ENCODE results near the gene CMSS1.

The CMSS1 gene

DNA sequence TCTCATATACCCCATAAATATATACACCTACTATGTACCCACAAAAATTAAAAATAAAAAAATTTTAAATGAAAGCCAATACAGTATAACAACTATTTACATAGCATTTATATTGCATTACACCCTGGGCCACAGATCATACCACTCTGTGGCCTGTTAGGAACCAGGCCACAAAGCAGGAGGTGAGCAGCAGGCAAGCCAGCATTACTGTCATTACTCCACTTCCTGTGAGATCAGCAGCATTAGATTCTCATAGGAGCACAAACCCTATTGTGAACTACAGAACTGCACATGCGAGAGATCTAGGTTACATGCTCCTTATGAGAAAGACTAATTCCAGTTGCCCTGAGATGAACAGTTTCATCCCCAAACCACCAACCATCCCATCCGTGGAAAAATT lies 279.2 kb downstream of the CMSS1 start:
- H3K4me3 ChIP-seq (ENCODE audit: low read depth, low read length): no peak overlapping the region
- TF ChIP-seq, protein P1, sequence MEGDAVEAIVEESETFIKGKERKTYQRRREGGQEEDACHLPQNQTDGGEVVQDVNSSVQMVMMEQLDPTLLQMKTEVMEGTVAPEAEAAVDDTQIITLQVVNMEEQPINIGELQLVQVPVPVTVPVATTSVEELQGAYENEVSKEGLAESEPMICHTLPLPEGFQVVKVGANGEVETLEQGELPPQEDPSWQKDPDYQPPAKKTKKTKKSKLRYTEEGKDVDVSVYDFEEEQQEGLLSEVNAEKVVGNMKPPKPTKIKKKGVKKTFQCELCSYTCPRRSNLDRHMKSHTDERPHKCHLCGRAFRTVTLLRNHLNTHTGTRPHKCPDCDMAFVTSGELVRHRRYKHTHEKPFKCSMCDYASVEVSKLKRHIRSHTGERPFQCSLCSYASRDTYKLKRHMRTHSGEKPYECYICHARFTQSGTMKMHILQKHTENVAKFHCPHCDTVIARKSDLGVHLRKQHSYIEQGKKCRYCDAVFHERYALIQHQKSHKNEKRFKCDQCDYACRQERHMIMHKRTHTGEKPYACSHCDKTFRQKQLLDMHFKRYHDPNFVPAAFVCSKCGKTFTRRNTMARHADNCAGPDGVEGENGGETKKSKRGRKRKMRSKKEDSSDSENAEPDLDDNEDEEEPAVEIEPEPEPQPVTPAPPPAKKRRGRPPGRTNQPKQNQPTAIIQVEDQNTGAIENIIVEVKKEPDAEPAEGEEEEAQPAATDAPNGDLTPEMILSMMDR (IDR thresholded peaks at IDR 0.05; ENCODE audit: insufficient read depth, low read length, missing control alignments): no peak
- ChIA-PET POLR2A (no interaction called here), CTCF (no interaction called here)
- DNase-seq (ENCODE audit: low read depth, low spot score): no peak

DNA sequence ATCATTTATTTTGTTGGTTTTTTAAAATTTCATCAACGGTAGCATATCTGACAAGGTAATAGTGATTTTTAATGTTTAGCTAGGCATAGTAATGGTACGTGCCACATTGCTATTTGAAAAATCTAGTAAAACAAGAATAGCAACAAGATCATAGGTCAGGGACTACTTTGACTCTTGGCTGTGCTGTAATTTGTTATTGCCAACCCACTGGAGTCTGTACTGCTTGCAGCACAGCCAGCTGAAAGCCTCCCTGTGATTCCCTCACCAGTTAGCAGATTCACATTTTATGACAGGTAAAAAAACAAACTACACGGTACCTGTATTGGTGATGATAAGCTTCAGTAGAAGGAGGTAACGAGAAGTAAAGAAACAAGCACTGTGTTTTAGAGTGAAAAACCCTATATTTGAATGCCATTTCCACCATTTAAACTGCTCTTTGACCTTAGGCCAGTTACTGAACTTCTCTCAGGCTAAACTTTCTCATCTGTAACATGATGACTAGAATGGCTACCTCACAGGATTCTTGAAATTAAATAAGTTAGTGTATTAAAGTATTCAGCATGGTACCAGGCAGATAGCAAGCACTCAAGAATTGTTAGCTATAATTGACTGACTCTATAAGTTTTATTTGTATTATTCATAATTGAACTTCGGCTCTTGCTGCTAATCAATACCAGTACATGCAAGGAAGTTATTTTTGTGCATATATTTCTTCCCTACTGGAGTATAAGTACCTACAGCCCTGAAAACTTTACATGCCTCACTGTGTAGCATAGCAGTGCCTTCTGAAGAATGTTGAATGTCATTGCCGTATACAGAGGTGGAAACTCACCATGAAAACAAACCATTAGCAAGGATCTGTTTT lies 280.5 kb downstream of the CMSS1 start:
- ChIA-PET POLR2A (no interaction called here), CTCF (interaction anchor here (0.8 to 1.9 kb wide), 4 partner anchors 8 to 267 kb away, joined by 3 to 6 read pairs (median 3); no protein-coding TSS in a partner anchor)
- H3K4me3 ChIP-seq (ENCODE audit: low read depth, low read length): no peak overlapping the region
- TF ChIP-seq, protein P1 (IDR thresholded peaks at IDR 0.05; ENCODE audit: insufficient read depth, low read length, missing control alignments): no peak
- DNase-seq (ENCODE audit: low read depth, low spot score): no peak

DNA sequence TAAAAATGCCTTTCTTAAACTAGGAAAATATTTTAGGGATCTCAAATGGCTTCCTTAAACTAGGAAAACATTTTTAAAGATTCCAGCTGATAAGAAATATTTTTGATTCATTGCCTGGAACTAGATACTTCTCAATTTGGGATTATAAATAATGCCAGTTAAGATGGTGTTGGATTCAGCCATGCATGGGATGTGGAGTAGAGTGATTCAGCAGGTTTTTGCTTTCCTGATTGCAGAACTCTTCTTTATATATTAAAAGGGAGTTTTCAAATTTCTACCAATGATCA lies 281.1 kb downstream of the CMSS1 start:
- TF ChIP-seq, protein P1 (IDR thresholded peaks at IDR 0.05; ENCODE audit: insufficient read depth, low read length, missing control alignments): no peak
- no peak overlapping the region for H3K4me3 ChIP-seq (ENCODE audit: low read depth, low read length)
- DNase-seq (ENCODE audit: low read depth, low spot score): no peak
- ChIA-PET CTCF (interaction anchor here (0.6 to 1.9 kb wide), 3 partner anchors 8 to 255 kb away, joined by 3 to 6 read pairs (median 3); no protein-coding TSS in a partner anchor), POLR2A (no interaction called here)

DNA sequence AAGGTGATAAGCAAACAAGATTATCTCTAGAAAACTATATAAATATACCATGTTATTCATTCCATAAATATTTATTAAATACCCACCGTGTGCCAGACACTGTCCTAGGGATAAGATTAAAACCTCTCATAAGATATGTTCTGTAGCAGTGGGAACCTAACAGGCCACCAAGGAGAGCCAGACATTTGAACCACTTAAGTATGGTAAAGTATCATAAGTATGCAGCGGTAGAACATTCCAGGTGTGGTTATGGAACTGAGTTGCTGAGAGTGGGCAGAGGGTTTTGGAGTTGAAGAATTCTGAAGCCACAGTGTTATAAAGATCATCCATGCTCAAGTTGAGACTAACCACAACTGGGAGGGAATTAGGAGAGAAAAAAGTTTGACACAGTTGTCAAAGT lies 282.0 kb downstream of the CMSS1 start:
- no peak for DNase-seq (ENCODE audit: low read depth, low spot score)
- TF ChIP-seq, protein P1 (IDR thresholded peaks at IDR 0.05; ENCODE audit: insufficient read depth, low read length, missing control alignments): no peak
- ChIA-PET CTCF (interaction anchor here (0.6 kb wide), 1 partner anchor 69 kb away, joined by 3 read pairs; no protein-coding TSS in a partner anchor), POLR2A (no interaction called here)
- H3K4me3 ChIP-seq (ENCODE audit: low read depth, low read length): no peak overlapping the region

DNA sequence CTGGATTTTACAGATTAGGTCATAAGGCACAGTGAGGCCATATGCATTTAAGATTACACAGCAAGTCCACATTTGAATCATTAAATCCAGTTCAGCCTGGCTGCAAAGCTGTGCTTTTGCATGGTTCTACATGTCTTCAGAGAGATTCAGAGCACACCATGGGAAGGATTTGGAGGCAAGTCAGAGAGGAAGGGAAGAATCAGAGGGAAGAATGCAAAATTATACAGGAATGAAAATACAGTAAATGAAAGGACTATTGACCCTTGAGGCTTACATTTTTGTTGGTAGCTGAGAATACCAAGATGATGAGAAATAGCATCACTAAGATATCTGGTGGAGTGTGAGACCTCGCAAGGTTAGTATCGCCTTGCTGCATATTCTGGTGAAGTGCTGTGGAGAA lies 282.8 kb downstream of the CMSS1 start:
- POLR2A ChIA-PET: interaction anchor here (0.9 kb wide), 1 partner anchor 10 kb away, joined by 4 read pairs; no protein-coding TSS in a partner anchor

DNA sequence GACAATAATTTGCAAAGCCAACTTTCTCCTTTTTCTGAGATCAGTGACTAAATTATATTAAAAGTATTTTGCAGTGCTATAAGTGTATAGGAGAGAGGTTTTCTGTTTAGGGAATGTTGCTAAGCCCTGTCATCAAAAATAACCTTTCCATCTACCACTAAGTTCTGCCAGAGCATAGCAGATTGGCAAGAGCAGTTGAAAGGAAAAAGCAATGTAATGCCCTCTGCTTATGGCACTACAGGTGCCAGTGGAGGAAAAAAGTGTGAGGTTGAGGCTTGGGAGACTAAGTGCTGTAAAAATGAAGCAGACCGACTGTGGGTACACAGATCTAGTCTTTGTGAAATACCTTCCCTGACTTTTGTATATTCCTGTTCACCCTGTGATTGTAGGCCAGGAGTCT lies 285.1 kb downstream of the CMSS1 start:
- H3K4me3 ChIP-seq (ENCODE audit: low read depth, low read length): no peak overlapping the region
- ChIA-PET POLR2A (no interaction called here), CTCF (interaction anchor here (1.0 kb wide), 1 partner anchor 12 kb away, joined by 3 read pairs; no protein-coding TSS in a partner anchor)
- TF ChIP-seq, protein P1 (IDR thresholded peaks at IDR 0.05; ENCODE audit: insufficient read depth, low read length, missing control alignments): no peak
- DNase-seq (ENCODE audit: low read depth, low spot score): no peak

More for the DNA sequence above, 282.8 kb downstream of the CMSS1 start:
- TF ChIP-seq, protein P1 (IDR thresholded peaks at IDR 0.05; ENCODE audit: insufficient read depth, low read length, missing control alignments): no peak
- DNase-seq (ENCODE audit: low read depth, low spot score): no peak
- CTCF ChIA-PET: interaction anchor here (1.2 to 1.5 kb wide), 2 partner anchors 12 to 31 kb away, joined by 3 to 4 read pairs; no protein-coding TSS in a partner anchor
- H3K4me3 ChIP-seq (ENCODE audit: low read depth, low read length): no peak overlapping the region
